Mesendoderm (in vitro differentiated cells): ENCODE data around the gene HIVEP1.

Experiments used
- DNase-seq: peaks from one replicate; pipeline ENCODE4 v3.0.0; 2013
- H2AK5ac ChIP-seq: 2 replicates; pipeline ENCODE4 v1.6.1; 2013; ENCODE audit warnings: low read length, inconsistent platforms
- H2BK120ac ChIP-seq: 2 replicates; pipeline ENCODE4 v1.6.1; 2013; ENCODE audit warnings: low read depth, mild to moderate bottlenecking, low read length, moderate library complexity, mixed read lengths
- H2BK15ac ChIP-seq: replicated peaks from 2 replicates; pipeline ENCODE4 v1.6.1; 2013; ENCODE audit warnings: low read depth, mild to moderate bottlenecking, moderate library complexity
- H2BK5ac ChIP-seq: 2 replicates; pipeline ENCODE4 v1.6.1; 2013; ENCODE audit warnings: low read length, inconsistent platforms
- H3K18ac ChIP-seq: 2 replicates; pipeline ENCODE4 v1.6.1; 2013; ENCODE audit warnings: mild to moderate bottlenecking, low read length, mixed read lengths
- H3K23ac ChIP-seq: one replicate; pipeline ENCODE4 v1.6.1; 2013; ENCODE audit warnings: low read length
- H3K27ac ChIP-seq: 2 replicates; pipeline ENCODE4 v1.5.1; 2013; ENCODE audit warnings: low read depth, mild to moderate bottlenecking, inconsistent platforms, low read length, moderate library complexity
- H3K27me3 ChIP-seq: 2 replicates; pipeline ENCODE4 v1.6.1; 2013; ENCODE audit warnings: low read length, control low read depth, mild to moderate bottlenecking, inconsistent platforms; ENCODE audit not compliant: insufficient read depth, poor library complexity
- H3K36me3 ChIP-seq: 2 replicates; pipeline ENCODE4 v1.6.1; 2013; ENCODE audit warnings: low read length, inconsistent platforms; ENCODE audit not compliant: control insufficient read depth, insufficient read depth
- H3K4ac ChIP-seq: one replicate; pipeline ENCODE4 v1.6.1; 2013; ENCODE audit warnings: low read depth, mild to moderate bottlenecking, low read length, moderate library complexity
- H3K4me1 ChIP-seq: 2 replicates; pipeline ENCODE4 v1.6.1; 2013; ENCODE audit warnings: low read depth, low read length, inconsistent platforms; ENCODE audit not compliant: control insufficient read depth
- H3K4me2 ChIP-seq: 2 replicates; pipeline ENCODE4 v1.6.1; 2013; ENCODE audit warnings: low read length
- H3K4me3 ChIP-seq: 2 replicates; pipeline ENCODE4 v1.5.1; 2013; ENCODE audit warnings: mild to moderate bottlenecking, low read length
- H3K56ac ChIP-seq: one replicate; pipeline ENCODE4 v1.6.1; 2013; ENCODE audit warnings: low read length
- H3K79me1 ChIP-seq: 2 replicates; pipeline ENCODE4 v1.6.1; 2013; ENCODE audit warnings: low read length, inconsistent platforms
- H3K79me2 ChIP-seq: 2 replicates; pipeline ENCODE4 v1.6.1; 2013; ENCODE audit warnings: mild to moderate bottlenecking, low read length; ENCODE audit not compliant: control insufficient read depth, insufficient read depth
- H3K9ac ChIP-seq: 2 replicates; pipeline ENCODE4 v1.6.1; 2013; ENCODE audit warnings: low read length, inconsistent platforms
- H4K5ac ChIP-seq: one replicate; pipeline ENCODE4 v1.6.1; 2013; ENCODE audit warnings: low read length
- H4K8ac ChIP-seq: one replicate; pipeline ENCODE4 v1.6.1; 2013; ENCODE audit warnings: low read depth, mild to moderate bottlenecking, control low read depth, low read length, moderate library complexity
- WGBS: extraction: QIAGEN DNeasy Blood & Tissue Kit; methylation state at CpG from one replicate; pipeline ENCODE4 v1.1.7; 2013; ENCODE audit warnings: low lambda C conversion rate, missing lambda C conversion rate; ENCODE audit not compliant: insufficient coverage; ENCODE audit errors: extremely low coverage; 5-methylcytosine and 5-hydroxymethylcytosine counted together

Gene HIVEP1

DNA sequence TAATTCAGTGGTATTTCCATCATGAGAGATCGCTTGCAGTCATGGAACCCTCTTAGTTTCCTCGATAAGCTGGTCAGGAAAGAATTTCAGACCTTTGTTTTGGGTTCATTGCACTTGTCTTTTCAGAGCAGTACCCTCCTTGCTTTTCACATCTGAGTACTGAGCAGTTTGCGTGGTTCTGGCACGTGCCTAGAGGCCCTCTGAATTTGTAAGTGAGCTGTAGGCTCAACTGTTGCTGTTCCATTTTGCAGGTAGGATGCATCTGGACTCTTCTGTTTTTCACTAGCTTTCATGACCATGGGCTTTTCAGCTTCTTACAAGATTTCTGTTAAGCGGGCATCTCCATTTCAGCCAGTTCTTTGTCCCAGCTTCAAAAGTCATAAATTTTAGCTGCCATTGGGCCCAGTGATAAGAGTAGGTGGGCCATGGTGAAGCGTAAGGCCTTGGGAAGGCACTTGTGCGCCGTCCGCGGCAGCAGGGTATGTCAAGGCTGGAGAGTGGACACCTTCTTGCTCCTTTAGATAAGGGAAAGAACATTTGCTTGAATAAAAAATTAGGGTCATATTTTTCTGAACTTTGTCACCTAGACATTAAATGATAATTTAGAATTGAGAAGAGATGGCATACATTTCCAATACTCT lies 35.8 kb downstream of the HIVEP1 start:
- H3K4me3 ChIP-seq: no peak overlapping the region
- no peak overlapping the region for H4K8ac ChIP-seq
- no peak overlapping the region for H4K5ac ChIP-seq
- H3K18ac ChIP-seq: no peak overlapping the region
- no peaks in the 10 kb centered on the region for H3K27me3 ChIP-seq
- no peak overlapping the region for H3K9ac ChIP-seq
- no peaks in the 10 kb centered on the region for H3K4me1 ChIP-seq
- H3K4me2 ChIP-seq: no peak overlapping the region
- H2AK5ac ChIP-seq: no peak overlapping the region
- no peak overlapping the region for H2BK15ac ChIP-seq
- no peak for DNase-seq
- H3K4ac ChIP-seq: no peak overlapping the region
- H3K79me2 ChIP-seq: peaks cover 27% of the 10 kb centered on the region
- H2BK120ac ChIP-seq: no peak overlapping the region
- H3K56ac ChIP-seq: no peak overlapping the region
- H2BK5ac ChIP-seq: no peak overlapping the region
- H3K23ac ChIP-seq: no peak overlapping the region
- no peak overlapping the region for H3K27ac ChIP-seq
- no peaks in the 10 kb centered on the region for H3K36me3 ChIP-seq
- WGBS: no CpG with 5 or more reads among the region's 10 CpGs
- peaks cover 27% of the 10 kb centered on the region for H3K79me1 ChIP-seq

DNA sequence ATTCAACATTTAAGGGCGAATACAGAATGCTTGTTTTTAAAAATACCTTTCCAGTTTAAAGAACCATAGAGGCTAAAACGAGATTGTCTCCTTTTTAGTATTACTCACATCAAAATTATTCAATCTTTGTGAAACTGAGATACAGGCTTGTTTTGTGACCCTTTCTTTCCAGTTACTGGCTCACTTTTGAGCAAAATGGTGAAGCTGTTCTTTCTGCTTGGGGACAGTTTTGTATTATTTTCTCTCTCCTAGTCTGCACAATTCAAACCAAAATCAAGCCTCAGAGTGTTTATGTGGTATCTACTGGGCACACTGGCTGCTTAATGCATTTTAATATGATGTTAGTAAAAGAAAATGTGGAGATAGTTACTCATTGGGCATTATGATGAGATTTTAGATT lies 36.5 kb downstream of the HIVEP1 start:
- H3K79me2 ChIP-seq: peaks cover 26% of the 10 kb centered on the region
- H3K56ac ChIP-seq: no peak overlapping the region
- no peak overlapping the region for H3K27ac ChIP-seq
- no peak overlapping the region for H2BK15ac ChIP-seq
- no peak overlapping the region for H3K9ac ChIP-seq
- H2AK5ac ChIP-seq: no peak overlapping the region
- H3K79me1 ChIP-seq: peaks cover 27% of the 10 kb centered on the region
- no peaks in the 10 kb centered on the region for H3K36me3 ChIP-seq
- H2BK5ac ChIP-seq: no peak overlapping the region
- H3K4me1 ChIP-seq: no peaks in the 10 kb centered on the region
- H3K4me3 ChIP-seq: no peak overlapping the region
- H3K4me2 ChIP-seq: no peak overlapping the region
- H3K23ac ChIP-seq: no peak overlapping the region
- no peak overlapping the region for H4K5ac ChIP-seq
- no peak overlapping the region for H4K8ac ChIP-seq
- no CpG with 5 or more reads among the region's 2 CpGs for WGBS
- no peak overlapping the region for H3K4ac ChIP-seq
- H3K18ac ChIP-seq: no peak overlapping the region
- no peaks in the 10 kb centered on the region for H3K27me3 ChIP-seq
- H2BK120ac ChIP-seq: no peak overlapping the region
- DNase-seq: no peak

GRCh38 chr6:12049165-12049564 lies 37.1 kb downstream of the HIVEP1 start:
- Histone ChIP-seq H3K4me2 (no peak overlapping the region), H3K4me1 (no peaks in the 10 kb centered on the region), H3K36me3 (no peaks in the 10 kb centered on the region), H3K79me2 (peaks cover 23% of the 10 kb centered on the region), H3K4ac (no peak overlapping the region), H3K18ac (no peak overlapping the region), H3K56ac (no peak overlapping the region), H2BK120ac (no peak overlapping the region), H2BK15ac (no peak overlapping the region), H2AK5ac (no peak overlapping the region), H3K9ac (no peak overlapping the region), H3K23ac (no peak overlapping the region), H3K27ac (no peak overlapping the region), H3K4me3 (no peak overlapping the region), H3K79me1 (peaks cover 25% of the 10 kb centered on the region), H4K5ac (no peak overlapping the region), H2BK5ac (no peak overlapping the region), H3K27me3 (no peaks in the 10 kb centered on the region), H4K8ac (no peak overlapping the region)
- no peak for DNase-seq
- WGBS: no CpG with 5 or more reads among the region's 7 CpGs

DNA sequence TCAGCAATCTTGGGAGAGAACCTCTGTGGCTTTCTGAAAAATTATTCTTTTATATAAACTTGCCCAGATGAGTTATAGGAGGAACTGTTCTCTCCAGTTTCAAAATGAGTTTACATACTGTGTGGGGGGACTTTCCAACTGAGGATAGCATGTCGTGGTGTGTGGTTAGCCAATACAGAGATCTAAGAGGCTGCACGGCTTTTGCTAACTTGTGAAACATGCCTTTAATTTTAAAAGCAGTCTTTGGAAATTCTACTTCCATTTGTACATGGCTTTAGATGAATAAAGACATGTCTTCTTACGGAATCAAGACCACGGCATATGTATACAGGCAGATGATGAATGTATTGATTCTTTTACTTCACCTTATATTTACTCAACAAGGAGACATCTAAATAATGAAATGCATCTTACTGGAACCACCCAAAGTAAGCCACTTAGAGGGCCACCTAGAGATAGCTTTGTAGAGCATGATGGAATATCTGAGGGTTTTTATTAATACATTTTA lies 39.8 kb downstream of the HIVEP1 start:
- Histone ChIP-seq H3K4me2 (no peak overlapping the region), H3K27me3 (no peaks in the 10 kb centered on the region), H4K5ac (no peak overlapping the region), H3K18ac (no peak overlapping the region), H3K79me2 (peaks cover 18% of the 10 kb centered on the region), H4K8ac (no peak overlapping the region), H3K4me3 (no peak overlapping the region), H3K36me3 (no peaks in the 10 kb centered on the region), H2BK5ac (no peak overlapping the region), H3K23ac (no peak overlapping the region), H3K27ac (no peak overlapping the region), H2BK15ac (no peak overlapping the region), H3K56ac (no peak overlapping the region), H2AK5ac (no peak overlapping the region), H3K4me1 (no peaks in the 10 kb centered on the region), H3K79me1 (peaks cover 18% of the 10 kb centered on the region), H3K4ac (no peak overlapping the region), H3K9ac (no peak overlapping the region), H2BK120ac (no peak overlapping the region)
- no CpG with 5 or more reads among the region's 4 CpGs for WGBS
- no peak for DNase-seq

DNA sequence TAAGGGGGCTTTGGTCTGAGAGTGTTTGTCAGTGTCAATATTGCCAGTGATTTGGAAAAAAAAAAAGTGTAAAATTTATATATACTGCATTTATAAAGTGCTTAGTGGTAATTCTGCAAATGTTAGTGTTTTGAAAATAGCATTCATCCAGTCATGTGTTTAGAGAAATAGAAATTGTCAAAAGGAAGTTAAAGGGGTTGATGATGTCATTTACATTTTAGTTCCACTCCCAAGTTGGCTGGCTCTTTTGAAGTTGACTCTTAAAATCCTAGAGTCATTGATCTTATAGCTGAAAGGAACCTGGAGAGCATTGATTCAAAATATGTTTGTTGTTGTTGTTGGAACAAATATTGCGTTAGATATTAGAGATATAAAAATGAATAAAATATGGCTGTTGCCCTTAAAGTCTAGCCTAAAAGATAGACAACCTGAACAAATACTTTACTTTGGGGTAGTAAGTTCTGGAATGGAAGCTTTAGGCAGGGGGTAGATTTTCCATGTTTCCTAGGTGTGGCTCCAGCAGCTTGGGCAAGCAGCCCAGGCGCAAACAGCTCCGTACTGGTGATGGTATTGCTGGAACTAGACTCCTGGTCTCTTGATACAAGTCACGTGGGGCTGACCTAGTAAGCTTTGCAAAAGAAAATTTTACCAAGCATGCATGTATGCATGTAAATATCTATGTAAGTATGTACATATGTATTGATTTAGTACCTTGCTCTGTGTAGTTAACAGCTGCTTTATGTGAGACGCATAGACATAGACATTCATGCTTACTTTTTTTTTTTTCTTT lies 46.3 kb downstream of the HIVEP1 start:
- H3K4me3 ChIP-seq: no peak overlapping the region
- H2AK5ac ChIP-seq: no peak overlapping the region
- H3K27ac ChIP-seq: no peak overlapping the region
- DNase-seq: no peak
- peaks cover 15% of the 10 kb centered on the region for H3K79me1 ChIP-seq
- H3K4ac ChIP-seq: no peak overlapping the region
- no peak overlapping the region for H3K56ac ChIP-seq
- H3K79me2 ChIP-seq: peaks cover 19% of the 10 kb centered on the region
- no peak overlapping the region for H2BK5ac ChIP-seq
- no peak overlapping the region for H3K18ac ChIP-seq
- no peak overlapping the region for H4K8ac ChIP-seq
- H3K4me1 ChIP-seq: no peaks in the 10 kb centered on the region
- no peak overlapping the region for H3K23ac ChIP-seq
- 100% methylated on average over 1 of the region's 5 CpGs for WGBS
- no peak overlapping the region for H3K9ac ChIP-seq
- no peak overlapping the region for H2BK15ac ChIP-seq
- no peaks in the 10 kb centered on the region for H3K27me3 ChIP-seq
- no peaks in the 10 kb centered on the region for H3K36me3 ChIP-seq
- H3K4me2 ChIP-seq: no peak overlapping the region
- H2BK120ac ChIP-seq: no peak overlapping the region
- no peak overlapping the region for H4K5ac ChIP-seq
